ENCODE results near the gene SHE.

SHE gene

DNA sequence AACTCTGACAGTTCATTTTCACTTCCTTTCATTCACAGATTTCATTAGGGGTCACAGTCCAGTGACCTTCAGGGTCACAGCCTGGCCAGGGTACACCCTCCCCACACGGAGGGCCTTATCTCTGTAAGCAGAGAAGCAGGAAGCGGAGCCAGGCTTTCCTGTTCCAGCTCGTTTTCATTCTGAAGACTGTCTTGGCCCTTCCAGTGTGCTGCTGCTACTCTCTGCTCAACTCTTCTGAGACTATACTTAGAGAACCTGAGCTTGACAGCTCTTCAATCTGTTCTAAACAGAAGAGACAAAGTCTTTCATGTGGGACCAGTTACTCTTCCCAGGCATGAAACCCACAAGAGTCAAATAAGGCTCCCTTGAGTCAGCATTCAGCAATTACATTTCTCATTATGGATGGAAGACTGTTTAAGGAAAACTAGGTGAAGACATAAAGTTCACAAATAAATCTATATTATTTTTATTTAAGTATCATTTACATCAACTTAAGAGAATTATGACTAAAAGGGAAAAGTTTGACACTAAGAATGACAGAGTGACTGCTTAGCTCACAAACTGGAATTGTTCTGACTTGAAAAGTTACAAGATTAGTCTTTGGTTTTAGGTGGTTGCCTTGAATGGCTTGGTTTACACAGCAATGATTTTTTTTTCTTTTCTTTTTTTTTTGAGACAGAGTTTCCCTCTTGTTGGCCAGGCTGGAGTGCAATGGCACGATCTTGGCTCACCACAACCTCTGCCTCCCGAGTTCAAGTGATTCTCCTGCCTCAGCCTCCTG, 5.0 kb downstream of the SHE start:
- no peak overlapping the region for H3K4me3 ChIP-seq (ENCODE audit: low read depth, low read length)
- TF ChIP-seq, protein P1, sequence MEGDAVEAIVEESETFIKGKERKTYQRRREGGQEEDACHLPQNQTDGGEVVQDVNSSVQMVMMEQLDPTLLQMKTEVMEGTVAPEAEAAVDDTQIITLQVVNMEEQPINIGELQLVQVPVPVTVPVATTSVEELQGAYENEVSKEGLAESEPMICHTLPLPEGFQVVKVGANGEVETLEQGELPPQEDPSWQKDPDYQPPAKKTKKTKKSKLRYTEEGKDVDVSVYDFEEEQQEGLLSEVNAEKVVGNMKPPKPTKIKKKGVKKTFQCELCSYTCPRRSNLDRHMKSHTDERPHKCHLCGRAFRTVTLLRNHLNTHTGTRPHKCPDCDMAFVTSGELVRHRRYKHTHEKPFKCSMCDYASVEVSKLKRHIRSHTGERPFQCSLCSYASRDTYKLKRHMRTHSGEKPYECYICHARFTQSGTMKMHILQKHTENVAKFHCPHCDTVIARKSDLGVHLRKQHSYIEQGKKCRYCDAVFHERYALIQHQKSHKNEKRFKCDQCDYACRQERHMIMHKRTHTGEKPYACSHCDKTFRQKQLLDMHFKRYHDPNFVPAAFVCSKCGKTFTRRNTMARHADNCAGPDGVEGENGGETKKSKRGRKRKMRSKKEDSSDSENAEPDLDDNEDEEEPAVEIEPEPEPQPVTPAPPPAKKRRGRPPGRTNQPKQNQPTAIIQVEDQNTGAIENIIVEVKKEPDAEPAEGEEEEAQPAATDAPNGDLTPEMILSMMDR (IDR thresholded peaks at IDR 0.05; ENCODE audit: control insufficient read depth, extremely low read depth, insufficient read depth), result no peak

DNA sequence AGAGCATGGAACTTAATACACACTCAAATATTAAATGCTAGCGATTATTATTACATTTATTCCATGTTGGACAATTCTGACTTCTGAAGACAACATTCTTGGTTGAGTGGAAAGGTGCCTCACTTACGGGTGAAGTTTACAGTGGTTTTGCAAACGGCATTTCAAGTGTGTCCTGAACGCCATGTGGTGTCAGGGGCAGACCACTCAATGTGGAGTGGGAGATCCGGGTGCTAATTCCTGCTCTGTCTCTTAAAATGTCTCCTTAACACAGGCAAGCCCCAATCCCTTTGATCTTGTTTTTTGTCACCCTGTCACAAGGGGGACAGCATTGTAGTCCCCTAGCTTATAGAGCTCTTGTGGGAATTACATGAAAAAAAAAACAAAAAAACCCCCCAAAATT, 5.8 kb downstream of the SHE start:
- DNase-seq (ENCODE audit: low read depth), result no peak

More for the DNA sequence above, 5.0 kb downstream of the SHE start:
- DNase-seq (ENCODE audit: low read depth), result no peak

DNA sequence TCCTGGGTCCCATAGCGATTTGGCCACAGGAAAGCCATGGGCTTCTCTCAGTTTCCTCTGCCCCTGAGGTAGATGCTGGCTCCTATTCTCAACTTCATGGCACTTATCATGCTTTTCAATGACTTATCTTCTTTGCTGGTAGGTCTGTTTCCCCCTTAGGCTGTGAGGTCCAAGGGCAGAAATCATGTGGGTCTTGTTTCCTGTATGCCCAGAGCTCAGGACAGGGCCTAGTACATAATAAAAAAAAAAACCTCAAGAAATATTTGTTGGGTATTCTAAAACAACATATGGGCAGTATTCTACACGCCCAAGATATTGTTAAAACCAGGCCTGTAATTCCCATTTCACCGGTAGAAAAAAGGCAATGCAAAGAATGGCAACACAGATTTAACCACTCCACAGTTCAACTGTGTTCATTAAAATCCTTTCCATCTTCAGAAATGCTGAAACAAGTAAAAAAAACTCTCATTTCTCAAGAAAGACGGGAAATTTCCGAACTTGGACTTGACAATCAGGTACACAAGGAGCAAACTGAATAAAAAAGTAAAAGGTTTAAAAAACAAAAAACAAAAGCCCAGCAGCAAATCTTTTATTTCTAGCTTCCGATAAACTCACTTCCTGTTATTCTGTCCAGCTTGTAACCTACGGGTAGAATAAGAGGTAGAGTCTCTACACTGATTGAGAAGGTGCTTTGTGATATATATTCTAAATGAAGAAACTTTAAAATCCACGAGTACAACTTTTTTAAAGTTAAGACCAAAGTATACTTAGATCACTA, 6.5 kb downstream of the SHE start:
- TF ChIP-seq, protein P1 (IDR thresholded peaks at IDR 0.05; ENCODE audit: control insufficient read depth, extremely low read depth, insufficient read depth), result no peak
- DNase-seq (ENCODE audit: low read depth), result no peak
- H3K4me3 ChIP-seq (ENCODE audit: low read depth, low read length), result no peak overlapping the region

More for the DNA sequence above, 5.8 kb downstream of the SHE start:
- H3K4me3 ChIP-seq (ENCODE audit: low read depth, low read length), result no peak overlapping the region
- TF ChIP-seq, protein P1 (IDR thresholded peaks at IDR 0.05; ENCODE audit: control insufficient read depth, extremely low read depth, insufficient read depth), result no peak

DNA sequence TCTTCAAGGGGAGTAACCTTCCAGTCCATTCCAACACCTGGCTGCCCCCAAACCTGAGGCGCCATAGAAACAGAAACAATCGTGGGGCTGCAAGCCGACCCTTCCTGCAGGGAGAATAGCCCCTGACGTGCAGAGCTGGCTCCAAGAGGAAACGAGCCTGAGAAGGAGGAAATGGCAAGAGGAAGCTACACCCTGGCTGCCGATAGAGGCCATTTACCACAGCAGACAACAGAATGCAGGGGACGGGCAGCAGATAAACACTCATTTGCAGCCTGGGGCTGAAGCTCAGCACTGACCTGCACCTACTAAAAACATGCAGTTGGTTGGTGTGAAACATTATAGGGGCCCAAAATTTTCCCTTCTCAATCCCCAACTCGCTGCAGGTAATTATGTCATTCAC, 8.9 kb downstream of the SHE start:
- no peak overlapping the region for H3K4me3 ChIP-seq (ENCODE audit: low read depth, low read length)
- no peak for DNase-seq (ENCODE audit: low read depth)
- TF ChIP-seq, protein P1 (IDR thresholded peaks at IDR 0.05; ENCODE audit: control insufficient read depth, extremely low read depth, insufficient read depth), result no peak

DNA sequence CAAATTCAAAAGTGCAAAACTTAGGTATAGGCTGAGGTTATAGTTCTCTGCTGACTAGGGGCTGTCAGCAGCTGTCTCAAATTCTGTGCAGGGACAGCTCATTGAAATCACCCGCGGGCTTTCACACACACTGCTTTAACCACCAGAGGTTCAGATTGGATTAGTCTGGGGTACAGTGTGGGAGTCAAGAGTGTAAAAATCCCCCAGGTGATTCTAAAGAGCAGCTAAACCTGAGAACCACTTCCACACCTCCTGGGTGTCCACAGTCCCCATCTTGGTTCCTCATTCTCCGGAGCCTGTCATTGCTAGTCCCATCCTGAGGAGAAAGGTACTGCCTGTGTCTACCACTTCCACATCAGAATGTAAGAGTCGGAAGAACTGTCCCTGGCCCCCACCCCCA, 10.1 kb downstream of the SHE start:
- no peak overlapping the region for H3K4me3 ChIP-seq (ENCODE audit: low read depth, low read length)
- TF ChIP-seq, protein P1 (IDR thresholded peaks at IDR 0.05; ENCODE audit: control insufficient read depth, extremely low read depth, insufficient read depth), result no peak
- DNase-seq (ENCODE audit: low read depth), result no peak

DNA sequence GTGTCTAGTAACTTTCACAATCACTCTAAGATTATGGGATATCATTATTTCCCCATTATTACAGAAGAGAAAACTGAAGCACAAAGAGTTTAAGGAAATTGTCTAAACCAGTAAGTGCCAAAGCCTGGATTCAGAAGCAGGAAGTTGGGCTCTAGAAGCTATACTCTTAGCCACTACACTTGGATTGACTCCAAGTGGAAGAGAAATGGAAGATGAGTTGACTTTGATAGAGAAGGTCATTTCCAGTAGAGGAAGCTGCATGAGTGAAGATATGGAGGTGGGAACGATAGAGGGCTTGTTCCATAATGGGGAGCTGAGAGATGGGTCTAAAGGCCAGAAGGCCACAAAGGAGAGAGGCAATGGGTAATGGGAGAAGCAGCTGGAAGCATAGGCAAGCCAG, 11.9 kb downstream of the SHE start:
- no peak for DNase-seq (ENCODE audit: low read depth)
- TF ChIP-seq, protein P1 (IDR thresholded peaks at IDR 0.05; ENCODE audit: control insufficient read depth, extremely low read depth, insufficient read depth), result no peak

More for the DNA sequence above, 11.9 kb downstream of the SHE start:
- H3K4me3 ChIP-seq (ENCODE audit: low read depth, low read length), result no peak overlapping the region

Measured in LNCaP clone FGC (cell line).